Measurements from ENCODE around the gene NUDT8.

GRCh38 chr11:67642173-67643120, 12.7 kb upstream of the NUDT8 start:
- TF ChIP-seq CTCF (IDR thresholded peaks at IDR 0.05; ENCODE audit: low read length) (no peak), EZH2 (IDR thresholded peaks at IDR 0.05; ENCODE audit: borderline replicate concordance, low read length) (no peak)
